ENCODE data around the gene PDE7B. TPM values are rescaled to one million over a fixed set of nuclear protein-coding genes. Genes with fewer than 3 reads are reported as not detected.

PDE7B gene
- polyA plus RNA-seq, 12 donors: 7.6 to 11.8 (median 10.0) TPM; not detected in 1

- DNase-seq: peak; percentile 19
Measured at GRCh38 chr6:136226674-136227377, 375.3 kb downstream of the PDE7B start.

- no peak for DNase-seq
Measured at GRCh38 chr6:136228814-136229213, 377.3 kb downstream of the PDE7B start.

- no peak for DNase-seq
Measured at GRCh38 chr6:136230219-136230853, 378.8 kb downstream of the PDE7B start.

GRCh38 chr6:136232701-136233100 is 381.2 kb downstream of the PDE7B start:
- no peak for DNase-seq

- no peak for DNase-seq
Measured at GRCh38 chr6:136235233-136235564, 383.7 kb downstream of the PDE7B start.

- DNase-seq: no peak
Measured at GRCh38 chr6:136236466-136237293, 385.2 kb downstream of the PDE7B start.

- no peak for DNase-seq
Measured at GRCh38 chr6:136244061-136244616, 392.6 kb downstream of the PDE7B start.

All from muscle of arm (tissue), 12 donors.